Left ventricle myocardium inferior (tissue), 1 donor: ENCODE measurements around the gene WASHC4. TPM values are rescaled to one million over a fixed set of nuclear protein-coding genes. Genes with fewer than 3 reads are reported as not detected.

ENCODE experiments used
- DNase-seq: peaks from one replicate; pipeline ENCODE4 v3.0.0-alpha.2; 2020
- H3K27ac ChIP-seq: fragments of 200-600 bp; replicated peaks from 2 replicates; pipeline ENCODE4 v1.8.0; 2021
- H3K27me3 ChIP-seq: fragments of 200-600 bp; 2 replicates; pipeline ENCODE4 v1.8.0; 2021; ENCODE audit warnings: low read depth
- H3K36me3 ChIP-seq: fragments of 200-600 bp; 2 replicates; pipeline ENCODE4 v1.8.0; 2021
- H3K4me1 ChIP-seq: fragments of 200-600 bp; 2 replicates; pipeline ENCODE4 v1.8.0; 2021
- H3K4me3 ChIP-seq: fragments of 200-600 bp; 2 replicates; pipeline ENCODE4 v1.8.0; 2021; ENCODE audit warnings: mild to moderate bottlenecking, moderate library complexity
- H3K9me3 ChIP-seq: fragments of 200-600 bp; replicated peaks from 2 replicates; pipeline ENCODE4 v1.8.0; 2021
- CTCF ChIP-seq: fragments of 200-600 bp; IDR thresholded peaks from 2 replicates; pipeline ENCODE4 v1.8.0; 2021; ENCODE audit warnings: antibody characterized with exemption, mild to moderate bottlenecking, borderline replicate concordance
- intact Hi-C: fragments of 100-400 bp; cut with micrococcal nuclease; formaldehyde crosslinking; loops from one replicate; pipeline ENCODE4 v1.11.0; 2022
- total RNA-seq: library from RNA; stranded (reverse); fragmentation: NEBNext Ultra II Directional; extraction: Animal tissue kit (Norgen Biotek cat#: 25700); gene quantifications from one replicate; pipeline ENCODE4 v1.2.1, GENCODE V29; 2021
- donor health status: DM: no; HTN: yes; CAD: no; lungs with severe emphysema.

The WASHC4 gene
- total RNA-seq, 1 donor from 2014 or later, result 23.5 TPM

GRCh38 chr12:105069936-105070702, 37.4 kb upstream of the WASHC4 start:
- no peak overlapping the region for H3K4me3 ChIP-seq
- DNase-seq, result no peak
- TF ChIP-seq CTCF, result no peak
- intact Hi-C loops, result no loop called here
- no peaks in the 10 kb centered on the region for H3K27me3 ChIP-seq
- H3K4me1 ChIP-seq, result no peaks in the 10 kb centered on the region
- no peaks in the 10 kb centered on the region for H3K36me3 ChIP-seq
- H3K9me3 ChIP-seq, result no peaks in the 10 kb centered on the region
- no peak overlapping the region for H3K27ac ChIP-seq

GRCh38 chr12:105071981-105072380, 35.5 kb upstream of the WASHC4 start:
- Histone ChIP-seq H3K4me3 (no peak overlapping the region), H3K27me3 (no peaks in the 10 kb centered on the region), H3K4me1 (no peaks in the 10 kb centered on the region), H3K9me3 (no peaks in the 10 kb centered on the region), H3K36me3 (no peaks in the 10 kb centered on the region), H3K27ac (no peak overlapping the region)
- intact Hi-C loops, result no loop called here
- DNase-seq, result no peak
- TF ChIP-seq CTCF, result no peak

GRCh38 chr12:105072888-105073488, 34.5 kb upstream of the WASHC4 start:
- DNase-seq, result no peak
- intact Hi-C loops, result no loop called here
- Histone ChIP-seq H3K4me1 (no peaks in the 10 kb centered on the region), H3K36me3 (no peaks in the 10 kb centered on the region), H3K9me3 (no peaks in the 10 kb centered on the region), H3K27me3 (no peaks in the 10 kb centered on the region), H3K27ac (no peak overlapping the region), H3K4me3 (no peak overlapping the region)
- TF ChIP-seq CTCF, result no peak

- no peaks in the 10 kb centered on the region for H3K27me3 ChIP-seq
- TF ChIP-seq CTCF, result no peak
- H3K36me3 ChIP-seq, result no peaks in the 10 kb centered on the region
- no peak for DNase-seq
- H3K9me3 ChIP-seq, result no peaks in the 10 kb centered on the region
- no peak overlapping the region for H3K4me3 ChIP-seq
- H3K27ac ChIP-seq, result no peak overlapping the region
- intact Hi-C loops, result no loop called here
- no peaks in the 10 kb centered on the region for H3K4me1 ChIP-seq
Observed at GRCh38 chr12:105076098-105076497, 31.4 kb upstream of the WASHC4 start.

- Histone ChIP-seq H3K27ac (no peak overlapping the region), H3K36me3 (no peaks in the 10 kb centered on the region), H3K9me3 (no peaks in the 10 kb centered on the region), H3K27me3 (no peaks in the 10 kb centered on the region), H3K4me3 (no peak overlapping the region), H3K4me1 (no peaks in the 10 kb centered on the region)
- no peak for TF ChIP-seq CTCF
- no peak for DNase-seq
- intact Hi-C loops, result no loop called here
Observed at GRCh38 chr12:105076913-105077312, 30.6 kb upstream of the WASHC4 start.
